Tibial nerve (tissue), 4 donors: Measurements from ENCODE around the gene MRTFB. TPM values are rescaled to one million over a fixed set of nuclear protein-coding genes. Genes with fewer than 3 reads are reported as not detected.
A peak's percentile ranks its signal among the peaks of the same experiment; 100 is the strongest.

Source experiments
- DNase-seq, 2 donors: peaks; one replicate each; pipeline ENCODE4 v3.0.0-alpha.2; 2019; ENCODE audit warnings: low spot score in 2 of 2
- H3K27ac ChIP-seq, 4 donors: fragments of 200-600 bp; sonication (generic) in 3 of 4; one replicate each; pipeline ENCODE4 v1.5.1; 2017 to 2019; ENCODE audit warnings: mild to moderate bottlenecking in 1 of 4
- H3K27me3 ChIP-seq, 2 donors: fragments of 200-600 bp; sonication (generic) in 1 of 2; one replicate each; pipeline versions ENCODE4 v1.5.1 to v1.6.0; 2017 to 2019
- H3K36me3 ChIP-seq, 3 donors: fragments of 200-600 bp; sonication (generic); one replicate each; pipeline ENCODE4 v1.5.1; 2018 to 2019
- H3K4me1 ChIP-seq, 4 donors: fragments of 200-600 bp; sonication (generic) in 3 of 4; one replicate each; pipeline ENCODE4 v1.5.1; 2017 to 2019
- H3K4me3 ChIP-seq, 4 donors: fragments of 200-600 bp; sonication (generic) in 3 of 4; one replicate each; pipeline ENCODE4 v1.5.1; 2017 to 2019; ENCODE audit warnings: mild to moderate bottlenecking in 1 of 4, moderate library complexity in 1 of 4
- H3K9me3 ChIP-seq, 4 donors: fragments of 200-600 bp; sonication (generic) in 3 of 4; one replicate each; pipeline ENCODE4 v1.5.1; 2017 to 2019
- EP300 ChIP-seq, 2 donors: sonication (generic); formaldehyde crosslinking; IDR thresholded peaks; one replicate each; pipeline ENCODE4 v1.6.1; 2017; ENCODE audit warnings: antibody characterized with exemption in 2 of 2, mild to moderate bottlenecking in 1 of 2
- POLR2A ChIP-seq, 2 donors: fragments of 450-650 bp; IDR thresholded peaks; one replicate each; pipeline ENCODE4 v1.6.1; 2017; ENCODE audit warnings: antibody characterized with exemption in 2 of 2, mild to moderate bottlenecking in 2 of 2, moderate library complexity in 2 of 2
- WGBS, 2 donors: methylation state at CpG; one replicate each; pipeline ENCODE4 v1.1.5; 2018; 5-methylcytosine and 5-hydroxymethylcytosine counted together
- total RNA-seq, 4 donors: library from RNA; depleted of rRNA; stranded (reverse); fragments of >200 nt; gene quantifications; one replicate each; pipeline ENCODE4 v1.1.0, GENCODE V29; 2016
- TF ChIP-seq, protein P1 (sequence below), 5 experiments: fragments of 200-600 bp in 3 of 5; fragments of 450-650 bp in 2 of 5; sonication (generic) in 3 of 5; IDR thresholded peaks; one replicate each; pipeline ENCODE4 v1.5.1; 2016 to 2019; ENCODE audit warnings: antibody characterized with exemption in 5 of 5, mild to moderate bottlenecking in 3 of 5, moderate library complexity in 2 of 5

Gene MRTFB
- total RNA-seq, 4 donors from 2014 or later = 35.6 to 76.9 (median 61.8) TPM

DNA sequence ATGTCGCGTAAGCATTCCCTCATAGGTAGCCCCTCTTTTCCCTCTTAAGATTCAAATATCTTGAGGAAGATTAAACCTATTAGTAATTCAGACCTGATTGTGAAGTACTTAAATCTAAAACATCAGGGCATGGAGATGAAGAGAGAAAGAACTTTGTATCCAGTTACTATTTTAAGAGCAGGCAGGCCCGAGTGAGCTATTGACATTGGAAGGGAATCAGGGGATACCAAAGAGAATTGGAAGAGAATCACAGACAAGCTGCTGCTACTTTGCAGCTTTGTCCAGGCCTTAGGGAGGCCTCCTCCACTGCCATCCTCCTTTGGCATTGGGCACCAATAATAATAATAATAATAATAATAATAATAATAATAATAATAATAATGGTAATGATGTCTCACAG is 170.5 kb downstream of the MRTFB start:
- no peaks in the 10 kb centered on the region for H3K27me3 ChIP-seq
- no peak overlapping the region for H3K27ac ChIP-seq

DNA sequence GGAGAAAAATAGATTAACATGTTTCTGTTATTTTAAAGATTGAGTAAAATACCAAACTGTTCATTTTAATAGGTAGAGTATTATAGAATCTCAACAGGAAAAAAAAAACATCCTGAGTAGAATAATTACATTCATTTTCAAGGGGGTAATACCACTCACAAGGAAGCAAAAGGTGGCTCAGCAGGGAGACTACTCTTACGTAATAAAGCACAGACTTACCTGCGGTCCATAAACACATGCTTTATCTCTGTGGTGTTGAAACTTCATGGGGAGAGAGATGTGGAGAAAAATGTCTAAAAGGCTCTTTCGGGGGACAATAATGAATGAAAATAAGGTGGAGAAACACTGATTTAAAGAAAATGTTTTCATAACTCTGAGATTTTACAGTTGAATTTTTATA is 171.7 kb downstream of the MRTFB start:
- no peaks in the 10 kb centered on the region for H3K27me3 ChIP-seq
- H3K27ac ChIP-seq = no peak overlapping the region
- H3K4me3 ChIP-seq = no peak overlapping the region
- WGBS, 2 donors = 90 to 91% methylated on average over 3 of the region's 3 CpGs
- no peaks in the 10 kb centered on the region for H3K4me1 ChIP-seq
- H3K9me3 ChIP-seq = no peaks in the 10 kb centered on the region
- no peak for TF ChIP-seq EP300 (IDR thresholded peaks at IDR 0.05)
- TF ChIP-seq POLR2A (IDR thresholded peaks at IDR 0.05) = no peak
- TF ChIP-seq, protein P1, sequence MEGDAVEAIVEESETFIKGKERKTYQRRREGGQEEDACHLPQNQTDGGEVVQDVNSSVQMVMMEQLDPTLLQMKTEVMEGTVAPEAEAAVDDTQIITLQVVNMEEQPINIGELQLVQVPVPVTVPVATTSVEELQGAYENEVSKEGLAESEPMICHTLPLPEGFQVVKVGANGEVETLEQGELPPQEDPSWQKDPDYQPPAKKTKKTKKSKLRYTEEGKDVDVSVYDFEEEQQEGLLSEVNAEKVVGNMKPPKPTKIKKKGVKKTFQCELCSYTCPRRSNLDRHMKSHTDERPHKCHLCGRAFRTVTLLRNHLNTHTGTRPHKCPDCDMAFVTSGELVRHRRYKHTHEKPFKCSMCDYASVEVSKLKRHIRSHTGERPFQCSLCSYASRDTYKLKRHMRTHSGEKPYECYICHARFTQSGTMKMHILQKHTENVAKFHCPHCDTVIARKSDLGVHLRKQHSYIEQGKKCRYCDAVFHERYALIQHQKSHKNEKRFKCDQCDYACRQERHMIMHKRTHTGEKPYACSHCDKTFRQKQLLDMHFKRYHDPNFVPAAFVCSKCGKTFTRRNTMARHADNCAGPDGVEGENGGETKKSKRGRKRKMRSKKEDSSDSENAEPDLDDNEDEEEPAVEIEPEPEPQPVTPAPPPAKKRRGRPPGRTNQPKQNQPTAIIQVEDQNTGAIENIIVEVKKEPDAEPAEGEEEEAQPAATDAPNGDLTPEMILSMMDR (IDR thresholded peaks at IDR 0.05) = no peak
- no peak for DNase-seq
- H3K36me3 ChIP-seq = peaks cover 0 to 54% (median 7%) of the 10 kb centered on the region in 3 donors

More for the DNA sequence above, 170.5 kb downstream of the MRTFB start:
- DNase-seq = no peak
- Histone ChIP-seq H3K9me3 (no peaks in the 10 kb centered on the region), H3K4me1 (no peaks in the 10 kb centered on the region), H3K4me3 (no peak overlapping the region), H3K36me3 (peaks cover 0 to 54% (median 7%) of the 10 kb centered on the region in 3 donors)
- TF ChIP-seq, protein P1 (IDR thresholded peaks at IDR 0.05) = no peak
- no peak for TF ChIP-seq POLR2A (IDR thresholded peaks at IDR 0.05)
- TF ChIP-seq EP300 (IDR thresholded peaks at IDR 0.05) = no peak
- WGBS, 2 donors = 73 to 74% methylated on average over 3 of the region's 3 CpGs

DNA sequence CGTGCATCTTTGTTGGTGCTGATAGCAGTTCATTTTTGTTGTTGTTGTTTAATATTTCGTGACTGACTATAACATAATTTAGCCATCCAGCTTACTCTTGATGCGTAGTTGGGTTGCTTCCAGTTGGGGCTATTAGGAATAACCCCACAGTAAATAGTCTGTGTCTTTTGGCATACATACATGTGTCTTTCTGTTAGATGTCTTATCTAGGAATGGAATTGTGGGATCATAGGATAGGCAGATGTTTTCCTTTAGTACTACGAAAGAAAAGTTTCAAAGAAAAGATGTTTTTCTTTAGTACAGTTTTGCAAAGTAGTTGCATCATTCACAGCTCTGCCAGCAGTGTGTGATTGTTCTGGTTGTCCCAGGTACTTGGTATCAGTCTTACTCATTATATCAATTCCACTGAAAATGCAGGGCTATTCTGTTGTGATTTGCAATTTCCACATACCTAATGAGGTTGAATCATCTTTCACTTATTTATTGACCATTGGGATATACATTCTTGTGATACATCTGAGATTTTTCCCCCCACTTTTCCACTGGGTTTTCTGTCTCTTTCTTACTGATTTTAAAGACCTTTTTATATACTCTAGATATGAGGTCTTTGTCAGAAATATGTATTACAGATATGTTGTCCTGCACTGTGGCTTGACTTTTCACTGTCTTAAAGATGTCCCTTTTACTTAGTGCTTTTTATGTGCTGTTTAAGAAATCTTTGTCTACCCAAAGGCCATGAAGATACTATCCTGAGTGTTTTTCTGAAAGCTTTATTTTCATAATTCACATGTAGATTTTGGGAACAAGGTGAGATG is 173.3 kb downstream of the MRTFB start:
- TF ChIP-seq POLR2A (IDR thresholded peaks at IDR 0.05) = no peak
- no peak for TF ChIP-seq EP300 (IDR thresholded peaks at IDR 0.05)
- TF ChIP-seq, protein P1 (IDR thresholded peaks at IDR 0.05) = no peak
- Histone ChIP-seq H3K4me3 (no peak overlapping the region), H3K4me1 (no peaks in the 10 kb centered on the region), H3K27ac (no peak overlapping the region), H3K36me3 (peaks cover 0 to 56% (median 7%) of the 10 kb centered on the region in 3 donors), H3K9me3 (no peaks in the 10 kb centered on the region), H3K27me3 (no peaks in the 10 kb centered on the region)
- DNase-seq = no peak
- 93 to 95% methylated on average over 4 of the region's 4 CpGs for WGBS, 2 donors

DNA sequence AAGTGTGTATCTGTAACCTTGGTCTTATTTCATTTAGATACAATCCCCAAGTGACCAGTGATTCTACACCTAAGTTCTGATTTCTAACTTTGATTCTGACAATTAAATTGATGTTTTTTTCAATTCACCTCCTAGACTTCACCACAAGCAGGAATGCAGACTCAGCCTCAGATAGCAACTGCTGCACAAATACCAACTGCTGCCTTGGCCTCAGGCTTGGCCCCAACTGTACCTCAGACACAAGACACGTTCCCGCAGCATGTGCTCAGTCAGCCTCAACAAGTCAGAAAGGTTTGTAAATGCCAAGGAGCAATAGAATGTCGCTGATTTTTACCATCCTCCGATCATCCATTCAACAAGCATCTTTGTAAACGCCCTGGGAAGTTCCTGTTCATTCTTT is 177.7 kb downstream of the MRTFB start:
- Histone ChIP-seq H3K4me3 (no peak overlapping the region), H3K9me3 (no peaks in the 10 kb centered on the region), H3K27ac (no peak overlapping the region), H3K4me1 (no peaks in the 10 kb centered on the region), H3K36me3 (peaks cover 0 to 70% (median 2%) of the 10 kb centered on the region in 3 donors), H3K27me3 (no peaks in the 10 kb centered on the region)
- TF ChIP-seq EP300 (IDR thresholded peaks at IDR 0.05) (no peak), POLR2A (IDR thresholded peaks at IDR 0.05) (no peak)
- TF ChIP-seq, protein P1 (IDR thresholded peaks at IDR 0.05) = no peak
- no peak for DNase-seq
- WGBS, 2 donors = 74 to 80% methylated on average over 5 of the region's 5 CpGs

DNA sequence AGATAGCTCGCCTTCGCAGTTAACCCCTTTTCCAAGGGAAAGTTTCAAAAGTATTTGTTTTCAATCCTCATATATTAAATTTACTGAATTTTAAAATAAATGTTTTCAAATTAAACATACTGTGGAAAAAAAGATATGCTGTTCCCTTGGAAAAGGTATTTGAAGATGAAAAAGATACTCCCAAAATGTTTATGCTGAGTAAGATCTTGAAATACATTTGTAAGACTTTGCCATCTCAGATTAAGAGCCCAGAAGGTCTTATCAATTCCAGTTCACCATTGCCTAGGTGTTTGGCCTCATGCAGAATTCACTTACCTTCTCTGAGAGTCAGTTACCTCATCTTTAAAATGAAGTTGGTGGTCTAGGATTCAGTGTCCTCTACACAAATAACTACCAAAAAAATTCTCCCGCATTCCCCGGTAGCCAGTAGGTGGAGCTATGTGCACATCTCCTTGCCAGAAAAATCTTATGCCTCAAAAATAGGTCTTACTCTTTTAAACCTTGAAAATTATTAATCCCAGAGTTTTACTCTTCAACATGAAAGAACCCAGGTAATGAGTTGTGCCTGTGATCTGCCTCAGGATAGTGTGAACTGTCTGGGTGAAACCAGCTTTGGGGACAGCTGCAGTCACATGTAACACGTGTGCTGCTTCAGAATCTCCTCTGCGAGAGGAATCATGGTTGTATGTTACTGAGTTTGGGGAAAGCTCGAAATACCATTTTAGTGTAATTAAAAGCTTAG is 178.3 kb downstream of the MRTFB start:
- Histone ChIP-seq H3K4me3 (no peak overlapping the region), H3K4me1 (no peaks in the 10 kb centered on the region), H3K27me3 (no peaks in the 10 kb centered on the region), H3K36me3 (peaks cover 0 to 76% (median 2%) of the 10 kb centered on the region in 3 donors), H3K9me3 (no peaks in the 10 kb centered on the region), H3K27ac (no peak overlapping the region)
- TF ChIP-seq, protein P1 (IDR thresholded peaks at IDR 0.05) = peak; percentile 68 to 81 (median 79)
- no peak for TF ChIP-seq EP300 (IDR thresholded peaks at IDR 0.05)
- DNase-seq = peak; percentile 22 to 60
- 66 to 69% methylated on average over 7 of the region's 7 CpGs for WGBS, 2 donors
